ENCODE measurements around the gene MYCBP2. TPM values are rescaled to one million over a fixed set of nuclear protein-coding genes. Genes with fewer than 3 reads are reported as not detected.
"Not testable (repeated sequence)": the region's sequence is repeated elsewhere in the genome, so short reads cannot be mapped to it uniquely, and the experiment has no call there.

The MYCBP2 gene
- total RNA-seq, 1 donor from 2014 or later: 58.4 TPM

DNA sequence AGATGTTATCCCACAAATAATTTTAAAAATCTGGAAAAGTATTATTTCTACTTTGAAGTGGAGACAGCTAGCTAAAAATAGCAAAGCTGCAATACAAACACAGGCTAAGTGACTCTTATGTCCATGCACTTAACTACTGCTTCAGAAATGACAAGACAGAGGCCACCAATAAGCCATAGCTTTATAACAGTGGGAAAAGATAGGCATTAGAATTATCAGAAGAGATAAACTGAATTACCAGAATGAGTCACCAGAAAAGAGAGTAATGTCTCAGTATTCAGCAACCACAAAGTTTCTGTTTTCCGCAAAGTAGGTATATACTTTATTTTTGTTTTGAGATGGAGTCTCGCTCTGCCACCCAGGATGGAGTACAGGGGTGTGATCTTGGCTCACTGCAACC is 317.9 kb downstream of the MYCBP2 start:
- H3K4me3 Mint-ChIP-seq (ENCODE audit: low read depth): no peak overlapping the region
- no peaks in the 10 kb centered on the region for H3K27me3 Mint-ChIP-seq
- no peak overlapping the region for H3K27ac Mint-ChIP-seq
- DNase-seq (ENCODE audit: low spot score, unreplicated experiment): no peak
- TF ChIP-seq, protein P1, sequence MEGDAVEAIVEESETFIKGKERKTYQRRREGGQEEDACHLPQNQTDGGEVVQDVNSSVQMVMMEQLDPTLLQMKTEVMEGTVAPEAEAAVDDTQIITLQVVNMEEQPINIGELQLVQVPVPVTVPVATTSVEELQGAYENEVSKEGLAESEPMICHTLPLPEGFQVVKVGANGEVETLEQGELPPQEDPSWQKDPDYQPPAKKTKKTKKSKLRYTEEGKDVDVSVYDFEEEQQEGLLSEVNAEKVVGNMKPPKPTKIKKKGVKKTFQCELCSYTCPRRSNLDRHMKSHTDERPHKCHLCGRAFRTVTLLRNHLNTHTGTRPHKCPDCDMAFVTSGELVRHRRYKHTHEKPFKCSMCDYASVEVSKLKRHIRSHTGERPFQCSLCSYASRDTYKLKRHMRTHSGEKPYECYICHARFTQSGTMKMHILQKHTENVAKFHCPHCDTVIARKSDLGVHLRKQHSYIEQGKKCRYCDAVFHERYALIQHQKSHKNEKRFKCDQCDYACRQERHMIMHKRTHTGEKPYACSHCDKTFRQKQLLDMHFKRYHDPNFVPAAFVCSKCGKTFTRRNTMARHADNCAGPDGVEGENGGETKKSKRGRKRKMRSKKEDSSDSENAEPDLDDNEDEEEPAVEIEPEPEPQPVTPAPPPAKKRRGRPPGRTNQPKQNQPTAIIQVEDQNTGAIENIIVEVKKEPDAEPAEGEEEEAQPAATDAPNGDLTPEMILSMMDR (IDR thresholded peaks at IDR 0.05; ENCODE audit: unreplicated experiment): no peak
- peaks cover 30% of the 10 kb centered on the region for H3K36me3 Mint-ChIP-seq (ENCODE audit: insufficient read depth)
- H3K4me1 Mint-ChIP-seq (ENCODE audit: low read depth): no peaks in the 10 kb centered on the region
- no peaks in the 10 kb centered on the region for H3K9me3 Mint-ChIP-seq (ENCODE audit: low read depth)

DNA sequence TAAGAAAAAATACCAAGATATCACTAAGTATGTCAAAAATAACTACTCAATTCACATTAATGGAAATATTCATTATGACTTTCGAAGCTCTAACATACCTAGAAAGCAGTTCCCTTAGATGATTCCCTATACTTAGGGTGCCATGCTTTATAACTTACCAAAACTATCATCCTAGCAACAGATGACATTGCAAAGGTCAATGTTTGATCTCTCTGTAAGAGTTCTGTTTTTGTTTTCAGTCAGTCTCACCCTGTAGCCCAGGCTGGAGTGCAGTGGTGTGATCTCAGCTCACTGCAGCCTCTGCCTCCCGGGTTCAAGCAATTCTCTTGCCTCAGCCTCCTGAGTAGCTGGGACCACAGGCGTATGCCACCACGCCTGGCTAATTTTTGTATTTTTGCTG is 318.6 kb downstream of the MYCBP2 start:
- peaks cover 26% of the 10 kb centered on the region for H3K36me3 Mint-ChIP-seq (ENCODE audit: insufficient read depth)
- H3K4me3 Mint-ChIP-seq (ENCODE audit: low read depth); DNase-seq (ENCODE audit: low spot score, unreplicated experiment); H3K4me1 Mint-ChIP-seq (ENCODE audit: low read depth); H3K9me3 Mint-ChIP-seq (ENCODE audit: low read depth); H3K27ac Mint-ChIP-seq; H3K27me3 Mint-ChIP-seq: not testable (repeated sequence)

DNA sequence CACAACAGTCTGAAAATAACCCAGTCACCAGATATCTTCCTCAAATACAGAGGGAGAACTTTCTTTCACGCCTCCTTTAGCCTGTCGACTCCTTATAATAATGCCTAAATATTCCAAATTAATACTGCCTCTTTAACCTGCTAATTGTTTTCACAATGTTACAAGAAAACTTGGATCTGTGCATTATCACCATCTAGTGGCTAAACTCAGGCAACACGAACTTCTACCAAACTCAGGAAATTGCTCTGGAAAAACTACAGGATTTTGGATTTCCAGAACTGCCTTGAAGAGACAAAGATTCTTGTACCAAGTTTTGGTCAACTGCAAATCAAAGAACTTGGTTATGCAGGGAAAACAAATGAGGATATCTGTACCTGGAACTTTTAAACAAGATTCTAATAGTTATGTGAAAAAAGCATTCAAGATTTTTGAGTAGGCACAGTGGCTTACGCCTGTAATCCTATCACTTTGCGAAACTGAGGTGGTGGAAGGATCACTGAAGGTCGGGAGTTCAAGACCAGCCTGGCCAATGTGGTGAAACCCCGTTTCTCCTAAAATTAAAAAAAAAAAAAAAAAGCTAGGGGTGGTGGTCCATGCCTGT is 324.2 kb downstream of the MYCBP2 start:
- Mint-ChIP-seq H3K9me3 (ENCODE audit: low read depth) (no peaks in the 10 kb centered on the region), H3K4me3 (ENCODE audit: low read depth) (no peak overlapping the region), H3K27me3 (no peaks in the 10 kb centered on the region), H3K36me3 (ENCODE audit: insufficient read depth) (peaks cover 20% of the 10 kb centered on the region), H3K27ac (no peak overlapping the region), H3K4me1 (ENCODE audit: low read depth) (no peaks in the 10 kb centered on the region)
- no peak for DNase-seq (ENCODE audit: low spot score, unreplicated experiment)
- TF ChIP-seq, protein P1 (IDR thresholded peaks at IDR 0.05; ENCODE audit: unreplicated experiment): peak; percentile 66

DNA sequence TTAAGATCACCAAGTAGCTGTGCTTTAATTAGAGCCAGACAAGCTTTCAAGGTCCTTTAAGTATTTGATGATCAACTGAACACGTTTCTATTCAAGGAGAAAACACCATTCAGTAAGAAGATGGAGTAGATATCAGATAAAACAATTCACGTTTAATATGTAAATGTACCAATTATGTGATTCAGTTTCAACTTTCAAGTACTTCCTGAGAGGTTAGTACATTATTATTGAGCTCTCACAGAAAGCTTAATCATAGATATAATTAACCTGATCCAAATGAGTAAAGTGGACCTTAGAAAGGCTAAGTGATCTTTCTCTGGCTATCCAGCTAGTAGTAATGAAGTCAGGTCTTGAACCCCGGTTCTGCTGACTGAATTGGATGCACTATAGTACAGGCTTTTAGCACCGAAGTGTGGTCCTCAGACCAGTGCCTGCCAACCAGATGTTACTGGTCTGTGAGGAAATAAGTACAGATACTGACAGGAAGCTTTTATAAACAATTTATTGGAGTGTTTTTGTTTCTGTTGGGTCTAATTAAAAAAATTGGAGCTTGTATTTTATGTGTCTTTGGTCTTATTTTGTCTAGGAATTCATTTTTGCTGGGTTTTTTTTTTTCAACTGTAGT is 324.8 kb downstream of the MYCBP2 start:
- Mint-ChIP-seq H3K27me3 (no peaks in the 10 kb centered on the region), H3K36me3 (ENCODE audit: insufficient read depth) (peaks cover 20% of the 10 kb centered on the region), H3K4me1 (ENCODE audit: low read depth) (no peaks in the 10 kb centered on the region), H3K4me3 (ENCODE audit: low read depth) (no peak overlapping the region), H3K27ac (no peak overlapping the region), H3K9me3 (ENCODE audit: low read depth) (no peaks in the 10 kb centered on the region)
- TF ChIP-seq, protein P1 (IDR thresholded peaks at IDR 0.05; ENCODE audit: unreplicated experiment): no peak
- no peak for DNase-seq (ENCODE audit: low spot score, unreplicated experiment)

DNA sequence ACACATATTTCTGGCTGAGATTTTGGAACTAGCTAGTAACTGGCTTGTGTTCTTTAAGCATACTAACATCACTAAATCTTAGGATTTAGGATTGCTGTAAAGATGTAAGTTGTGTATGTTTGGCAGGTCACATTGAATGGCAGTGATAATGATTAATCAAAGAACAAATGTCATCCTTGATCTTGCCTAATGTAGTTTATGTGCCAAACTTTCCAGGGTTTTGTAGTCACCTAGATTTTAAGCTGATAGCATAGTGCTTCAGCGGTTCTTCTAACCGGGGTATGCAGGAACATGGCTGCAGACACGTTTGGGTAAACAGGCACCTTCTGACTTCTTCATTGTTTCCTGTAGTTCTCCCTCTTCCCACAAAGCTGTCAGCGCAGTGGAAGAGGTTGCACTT is 325.4 kb downstream of the MYCBP2 start:
- Mint-ChIP-seq H3K36me3 (ENCODE audit: insufficient read depth) (peaks cover 21% of the 10 kb centered on the region), H3K4me3 (ENCODE audit: low read depth) (no peak overlapping the region), H3K27ac (no peak overlapping the region), H3K9me3 (ENCODE audit: low read depth) (no peaks in the 10 kb centered on the region), H3K4me1 (ENCODE audit: low read depth) (no peaks in the 10 kb centered on the region), H3K27me3 (no peaks in the 10 kb centered on the region)
- no peak for DNase-seq (ENCODE audit: low spot score, unreplicated experiment)
- TF ChIP-seq, protein P1 (IDR thresholded peaks at IDR 0.05; ENCODE audit: unreplicated experiment): no peak

DNA sequence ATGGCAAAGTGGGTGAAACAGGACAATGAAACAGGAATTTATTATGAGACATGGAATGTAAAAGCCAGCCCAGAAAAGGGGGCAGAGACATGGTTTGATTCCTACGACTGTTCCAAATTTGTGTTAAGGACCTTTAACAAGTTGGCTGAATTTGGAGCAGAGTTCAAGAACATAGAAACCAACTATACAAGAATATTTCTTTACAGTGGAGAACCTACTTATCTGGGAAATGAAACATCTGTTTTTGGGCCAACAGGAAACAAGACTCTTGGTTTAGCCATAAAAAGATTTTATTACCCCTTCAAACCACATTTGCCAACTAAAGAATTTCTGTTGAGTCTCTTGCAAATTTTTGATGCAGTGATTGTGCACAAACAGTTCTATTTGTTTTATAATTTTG is 326.4 kb downstream of the MYCBP2 start:
- no peak overlapping the region for H3K27ac Mint-ChIP-seq
- H3K36me3 Mint-ChIP-seq (ENCODE audit: insufficient read depth): peaks cover 24% of the 10 kb centered on the region
- H3K9me3 Mint-ChIP-seq (ENCODE audit: low read depth): no peaks in the 10 kb centered on the region
- no peak for DNase-seq (ENCODE audit: low spot score, unreplicated experiment)
- no peak overlapping the region for H3K4me3 Mint-ChIP-seq (ENCODE audit: low read depth)
- H3K27me3 Mint-ChIP-seq: no peaks in the 10 kb centered on the region
- H3K4me1 Mint-ChIP-seq (ENCODE audit: low read depth): no peaks in the 10 kb centered on the region
- TF ChIP-seq, protein P1 (IDR thresholded peaks at IDR 0.05; ENCODE audit: unreplicated experiment): no peak

All from progenitor cell of endocrine pancreas (in vitro differentiated cells).